ENCODE measurements around the gene PDLIM3.

DNA sequence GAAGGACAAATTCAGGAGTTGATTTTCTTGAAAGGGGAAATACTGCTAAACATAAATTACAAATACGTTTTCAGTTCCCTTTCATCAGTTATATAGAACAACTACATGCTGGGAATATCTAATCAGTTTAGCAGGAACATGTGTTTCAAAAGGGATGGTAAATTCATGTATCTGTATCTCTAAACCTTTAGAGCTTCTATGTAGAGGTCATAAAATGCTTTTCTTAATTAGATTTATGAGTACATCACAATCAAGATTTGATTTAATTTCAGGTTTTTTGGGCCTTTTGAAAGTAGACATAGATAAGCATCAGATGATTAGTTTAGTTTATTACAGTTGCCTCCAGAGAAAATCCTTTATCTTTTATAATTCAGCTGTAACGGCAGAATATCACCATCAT is 12.9 kb downstream of the PDLIM3 start:
- no peak for TF ChIP-seq GATA3 (IDR thresholded peaks at IDR 0.05; ENCODE audit: low read depth, low read length)
- TF ChIP-seq GATA2 (IDR thresholded peaks at IDR 0.05; ENCODE audit: low read depth, low read length), result no peak
